AG04449 (cell line): ENCODE measurements around the gene CCDC127.
"Not testable (repeated sequence)": the region's sequence is repeated elsewhere in the genome, so short reads cannot be mapped to it uniquely, and the experiment has no call there.

Experiments used
- CTCF ChIA-PET: fragments of 350-600 bp; formaldehyde crosslinking; extraction: SDS; loops from one replicate; lab custom pipeline; 2021; ENCODE audit warnings: antibody characterized with exemption; lab: Yijun Ruan, JAX
- POLR2A ChIA-PET: fragments of 400-600, 350-600 bp; formaldehyde crosslinking; extraction: SDS; loops from one replicate; lab custom pipeline; 2020; ENCODE audit warnings: antibody characterized with exemption, inconsistent platforms; lab: Yijun Ruan, JAX
- DNase-seq: peaks from one replicate; pipeline ENCODE4 v3.0.0-alpha.2; 2010; ENCODE audit warnings: low read depth, low spot score
- H3K4me3 ChIP-seq: 2 replicates; pipeline ENCODE4 v1.5.1; 2011; ENCODE audit warnings: low read depth, mild to moderate bottlenecking, control low read depth, low read length
- TF ChIP-seq, protein P1 (sequence below): IDR thresholded peaks from one replicate; pipeline ENCODE4 v1.5.1; 2011; ENCODE audit warnings: mild to moderate bottlenecking, moderate library complexity, low read length, control low read depth, inconsistent platforms; ENCODE audit not compliant: insufficient read depth; ENCODE audit errors: missing control alignments

Gene CCDC127

GRCh38 chr5:217494-218456 is at the start of gene CCDC127, which contains the start of gene SDHA:
Gene CCDC127 (minus strand): TSS chr5:218153. CDS start chr5:216849, 1,304 bp downstream.
Gene SDHA (plus strand): TSS chr5:218320. CDS start chr5:218356, 36 bp downstream.
- TF ChIP-seq, protein P1, sequence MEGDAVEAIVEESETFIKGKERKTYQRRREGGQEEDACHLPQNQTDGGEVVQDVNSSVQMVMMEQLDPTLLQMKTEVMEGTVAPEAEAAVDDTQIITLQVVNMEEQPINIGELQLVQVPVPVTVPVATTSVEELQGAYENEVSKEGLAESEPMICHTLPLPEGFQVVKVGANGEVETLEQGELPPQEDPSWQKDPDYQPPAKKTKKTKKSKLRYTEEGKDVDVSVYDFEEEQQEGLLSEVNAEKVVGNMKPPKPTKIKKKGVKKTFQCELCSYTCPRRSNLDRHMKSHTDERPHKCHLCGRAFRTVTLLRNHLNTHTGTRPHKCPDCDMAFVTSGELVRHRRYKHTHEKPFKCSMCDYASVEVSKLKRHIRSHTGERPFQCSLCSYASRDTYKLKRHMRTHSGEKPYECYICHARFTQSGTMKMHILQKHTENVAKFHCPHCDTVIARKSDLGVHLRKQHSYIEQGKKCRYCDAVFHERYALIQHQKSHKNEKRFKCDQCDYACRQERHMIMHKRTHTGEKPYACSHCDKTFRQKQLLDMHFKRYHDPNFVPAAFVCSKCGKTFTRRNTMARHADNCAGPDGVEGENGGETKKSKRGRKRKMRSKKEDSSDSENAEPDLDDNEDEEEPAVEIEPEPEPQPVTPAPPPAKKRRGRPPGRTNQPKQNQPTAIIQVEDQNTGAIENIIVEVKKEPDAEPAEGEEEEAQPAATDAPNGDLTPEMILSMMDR, result peak; percentile 51
- peak within 1 kb of the TSS; percentile 83 for H3K4me3 ChIP-seq
- peak; percentile 14 for DNase-seq
- ChIA-PET POLR2A (interaction anchor here (0.6 to 1.0 kb wide), 2 partner anchors 54 to 127 kb away, joined by 3 to 5 read pairs; partner anchors contain the start of gene PDCD6), CTCF (interaction anchor here (0.6 to 3.1 kb wide), 3 partner anchors 14 to 29 kb away, joined by 3 to 13 read pairs (median 3); no protein-coding TSS in a partner anchor)

DNA sequence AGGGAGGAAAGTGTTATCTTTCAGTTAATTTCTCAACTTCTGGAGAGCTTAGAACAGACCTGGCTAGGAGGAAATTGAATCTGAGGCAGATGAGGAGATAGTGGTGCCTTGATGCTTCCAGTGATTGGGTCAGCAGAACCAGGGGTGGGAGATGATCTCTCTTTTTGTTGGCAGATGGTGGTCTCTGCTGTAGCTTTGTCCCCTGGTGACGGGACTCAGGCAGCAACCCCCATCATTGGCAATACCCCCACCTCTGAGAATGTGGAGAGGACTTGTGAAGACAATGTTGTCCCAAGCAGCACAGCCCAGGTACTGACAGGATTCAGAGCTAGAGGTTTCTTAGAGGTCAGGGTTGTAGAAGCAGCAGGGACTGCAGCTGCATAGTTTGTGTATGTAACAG is 49.8 kb upstream of the CCDC127 start:
- POLR2A ChIA-PET, result no interaction called here
- TF ChIP-seq, protein P1, result no peak

DNA sequence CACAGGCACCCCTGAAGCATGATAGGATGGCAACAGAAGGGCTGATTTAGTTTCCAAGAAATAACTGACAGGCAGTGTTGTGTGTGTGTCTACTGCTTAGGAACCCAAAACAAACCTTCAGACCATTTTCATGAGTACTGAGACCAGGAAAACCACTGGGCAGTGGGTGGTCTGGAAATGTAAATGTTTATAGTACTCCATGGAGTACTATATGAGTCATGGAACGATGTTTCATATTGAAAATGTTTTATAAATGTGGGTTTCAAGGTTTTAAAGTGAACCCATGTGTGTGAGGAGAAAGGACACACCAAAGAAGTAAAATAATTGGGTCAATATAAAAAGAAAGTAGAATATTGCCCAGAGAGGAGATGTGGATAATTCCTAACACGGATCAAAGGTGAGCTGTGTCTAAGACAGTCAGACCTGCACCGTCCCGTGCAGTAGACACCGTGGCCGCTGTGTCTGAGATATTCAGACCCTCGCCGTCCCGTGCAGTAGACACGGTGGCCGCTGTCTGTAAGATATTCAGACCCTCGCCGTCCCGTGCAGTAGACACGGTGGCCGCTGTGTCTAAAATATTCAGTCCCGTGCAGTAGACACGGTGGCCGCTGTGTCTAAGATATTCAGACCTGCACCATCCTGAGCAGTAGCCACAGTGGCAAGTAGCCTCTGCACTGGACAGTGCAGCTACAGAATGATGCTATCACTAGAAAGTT is 48.5 kb upstream of the CCDC127 start:
- POLR2A ChIA-PET, DNase-seq, H3K4me3 ChIP-seq, CTCF ChIA-PET: not testable (repeated sequence)

More for the DNA sequence above, 49.8 kb upstream of the CCDC127 start:
- no peak overlapping the region for H3K4me3 ChIP-seq
- DNase-seq, result no peak
- CTCF ChIA-PET, result no interaction called here

DNA sequence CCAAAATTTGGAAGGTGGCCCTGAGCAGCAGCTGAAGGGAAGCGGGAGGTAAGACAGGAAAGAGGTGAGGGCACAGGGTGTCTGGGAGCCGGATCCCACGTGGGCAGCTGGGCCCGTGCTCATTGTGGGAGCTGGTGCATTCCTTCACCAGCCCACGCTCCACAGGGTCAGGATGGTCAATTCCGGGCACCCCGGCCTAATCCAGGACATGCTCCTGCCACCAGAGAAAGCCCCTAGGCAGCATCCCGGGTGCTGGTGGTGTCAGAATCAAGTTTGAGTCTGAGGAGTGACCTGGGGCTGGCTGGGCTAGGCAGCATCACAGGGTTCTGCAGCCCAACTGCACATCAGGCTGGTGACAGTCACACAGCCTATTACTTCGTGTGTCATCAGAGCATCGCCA is 46.4 kb upstream of the CCDC127 start:
- CTCF ChIA-PET, result no interaction called here
- POLR2A ChIA-PET, result no interaction called here
- no peak overlapping the region for H3K4me3 ChIP-seq
- no peak for DNase-seq
- TF ChIP-seq, protein P1, result no peak

DNA sequence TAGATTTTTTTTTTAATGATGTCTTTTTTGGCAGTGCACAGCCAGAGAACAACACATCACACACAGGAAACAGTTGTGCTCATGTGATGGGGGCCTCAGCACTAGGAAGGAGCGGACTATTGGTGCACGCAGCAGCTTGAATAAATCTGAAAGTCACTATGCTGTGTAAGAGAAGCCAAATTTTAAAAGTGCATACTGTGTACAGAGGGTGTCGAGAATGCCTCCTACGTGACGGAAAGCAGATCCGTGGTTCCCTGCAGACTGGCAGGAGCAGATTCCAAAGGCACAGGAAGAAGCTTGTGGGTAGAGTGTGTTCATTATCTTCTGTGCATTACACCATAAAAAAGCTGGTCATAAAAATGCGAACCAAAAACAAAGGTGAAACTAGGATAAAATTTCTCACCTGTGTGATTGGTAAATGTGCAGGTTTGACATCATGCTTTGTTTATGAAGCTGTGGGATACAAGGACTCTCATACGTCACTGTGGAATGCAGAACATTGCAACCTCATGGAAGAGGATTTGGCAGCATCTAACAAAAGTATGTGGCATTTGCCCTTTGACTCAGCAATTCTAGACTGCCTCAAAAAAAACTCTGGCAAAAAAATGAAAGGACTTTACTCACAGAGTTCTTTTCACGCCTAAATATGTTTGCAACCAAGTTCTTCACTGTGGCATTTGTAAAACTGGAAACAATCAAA is 45.5 kb upstream of the CCDC127 start:
- POLR2A ChIA-PET, H3K4me3 ChIP-seq, CTCF ChIA-PET: not testable (repeated sequence)
- peak; percentile 88 for DNase-seq

- ChIA-PET CTCF (no interaction called here), POLR2A (no interaction called here)
- TF ChIP-seq, protein P1, result no peak
- DNase-seq, result no peak
- H3K4me3 ChIP-seq, result no peak overlapping the region
Measured at GRCh38 chr5:257148-257547, 39.2 kb upstream of the CCDC127 start.

GRCh38 chr5:256347-256746 is 38.4 kb upstream of the CCDC127 start:
- H3K4me3 ChIP-seq, DNase-seq, CTCF ChIA-PET, POLR2A ChIA-PET: not testable (repeated sequence)

DNA sequence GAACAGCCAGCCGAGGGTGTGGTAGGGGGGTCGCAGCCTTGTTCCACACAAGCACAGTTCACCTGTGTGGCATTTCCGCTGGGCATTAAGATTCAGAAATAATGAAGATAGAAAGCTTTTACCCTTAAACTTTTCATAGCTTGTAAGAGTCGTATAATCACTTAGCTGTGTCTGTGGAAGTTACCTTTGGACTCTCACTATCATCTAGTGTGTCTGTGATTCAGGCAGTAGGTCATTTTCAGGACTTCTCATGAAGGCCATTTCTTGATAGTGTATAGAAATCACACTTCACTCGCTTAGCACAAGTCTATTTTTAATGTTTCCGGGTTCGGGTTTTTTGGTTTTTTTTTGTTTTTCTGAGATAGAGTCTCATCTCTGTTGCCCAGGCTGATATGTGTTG is 37.2 kb upstream of the CCDC127 start:
- POLR2A ChIA-PET, CTCF ChIA-PET, DNase-seq, H3K4me3 ChIP-seq: not testable (repeated sequence)

DNA sequence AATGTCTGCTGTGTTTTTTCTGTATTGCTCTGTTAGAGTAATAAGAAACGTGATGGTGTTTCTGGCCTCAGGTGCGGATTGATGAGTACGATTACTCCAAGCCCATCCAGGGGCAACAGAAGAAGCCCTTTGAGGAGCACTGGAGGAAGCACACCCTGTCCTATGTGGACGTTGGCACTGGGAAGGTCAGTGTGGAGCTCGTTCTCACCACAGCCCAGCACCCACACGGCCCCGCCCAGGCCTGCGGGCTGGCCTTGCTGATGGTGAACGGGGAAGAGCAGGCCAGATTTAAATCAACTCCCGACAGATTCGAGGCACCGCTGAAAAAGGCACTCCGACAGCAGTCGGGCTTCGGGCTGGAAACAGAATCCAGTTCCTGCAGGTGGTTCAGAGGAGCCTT is 36.4 kb upstream of the CCDC127 start:
- H3K4me3 ChIP-seq, DNase-seq, POLR2A ChIA-PET, CTCF ChIA-PET: not testable (repeated sequence)
